ENCODE data around the gene ABCB10.
A peak's percentile ranks its signal among the peaks of the same experiment; 100 is the strongest.
"Not testable (repeated sequence)": the region's sequence is repeated elsewhere in the genome, so short reads cannot be mapped to it uniquely, and the experiment has no call there.

Gene ABCB10

GRCh38 chr1:229570891-229571516, 12.5 kb upstream of the ABCB10 start:
- DNase-seq = no peak

GRCh38 chr1:229570305-229570704, 11.8 kb upstream of the ABCB10 start:
- no peak for DNase-seq

GRCh38 chr1:229567109-229567868, 8.8 kb upstream of the ABCB10 start:
- no peak for DNase-seq

- no peak for DNase-seq
Observed at GRCh38 chr1:229563701-229564100, 5.2 kb upstream of the ABCB10 start.

GRCh38 chr1:229563241-229563640, 4.7 kb upstream of the ABCB10 start:
- no peak for DNase-seq

GRCh38 chr1:229562686-229563085, 4.2 kb upstream of the ABCB10 start:
- DNase-seq = no peak

- DNase-seq = no peak
Observed at GRCh38 chr1:229561141-229561540, 2.6 kb upstream of the ABCB10 start.

- not testable (repeated sequence) for DNase-seq
Observed at GRCh38 chr1:229560124-229560523, 1.6 kb upstream of the ABCB10 start.

GRCh38 chr1:229559336-229559801, 862 bp upstream of the ABCB10 start:
- not testable (repeated sequence) for DNase-seq

- DNase-seq = peak; percentile 41
Observed at GRCh38 chr1:229557913-229558414, 543 bp downstream of the ABCB10 start.

GRCh38 chr1:229557200-229557850, 1.2 kb downstream of the ABCB10 start:
- no peak for DNase-seq

- DNase-seq = no peak
Observed at GRCh38 chr1:229554886-229555621, 3.5 kb downstream of the ABCB10 start.

GRCh38 chr1:229553621-229554130, 4.8 kb downstream of the ABCB10 start:
- no peak for DNase-seq

GRCh38 chr1:229552732-229553131, 5.8 kb downstream of the ABCB10 start:
- no peak for DNase-seq

- no peak for DNase-seq
Observed at GRCh38 chr1:229550812-229551567, 7.5 kb downstream of the ABCB10 start.

- no peak for DNase-seq
Observed at GRCh38 chr1:229547542-229547941, 11.0 kb downstream of the ABCB10 start.

- no peak for DNase-seq
Observed at GRCh38 chr1:229544587-229544986, 13.9 kb downstream of the ABCB10 start.

GRCh38 chr1:229539863-229540506, 18.5 kb downstream of the ABCB10 start:
- no peak for DNase-seq

GRCh38 chr1:229538945-229539344, 19.6 kb downstream of the ABCB10 start:
- DNase-seq = no peak

GRCh38 chr1:229537894-229538293, 20.6 kb downstream of the ABCB10 start:
- DNase-seq = no peak

GRCh38 chr1:229536982-229537381, 21.5 kb downstream of the ABCB10 start:
- DNase-seq = no peak

Measured in activated CD8-positive, alpha-beta memory T cell treated with anti-CD3 and anti-CD28 coated beads, Interleukin-2, amount 50 U/mL, for 4 hours (primary cell).